Endometrial microvascular endothelial cells (primary cell): ENCODE measurements around the gene TIFAB. TPM values are rescaled to one million over a fixed set of nuclear protein-coding genes. Genes with fewer than 3 reads are reported as not detected.

Experiments
- in situ Hi-C: cut with HindIII; loops from 2 replicates; pipeline ENCODE4 v1.10.0; 2017; ENCODE audit warnings: low sequenced_read_pairs, low pct_unique_long_range_greater_than_20kb; ENCODE audit errors: inconsistent ontology term
- total RNA-seq: library from RNA; depleted of rRNA; stranded (reverse); fragments of >200 nt; gene quantifications from one replicate; pipeline ENCODE4 v1.2.3, GENCODE V29; 2015; ENCODE audit errors: inconsistent ontology term

Gene TIFAB
- total RNA-seq, 1 donor from 2014 or later: not detected

- in situ Hi-C loops: no loop called here
These were observed 31.1 kb upstream of the TIFAB start for GRCh38 chr5:135483254-135483653.

DNA sequence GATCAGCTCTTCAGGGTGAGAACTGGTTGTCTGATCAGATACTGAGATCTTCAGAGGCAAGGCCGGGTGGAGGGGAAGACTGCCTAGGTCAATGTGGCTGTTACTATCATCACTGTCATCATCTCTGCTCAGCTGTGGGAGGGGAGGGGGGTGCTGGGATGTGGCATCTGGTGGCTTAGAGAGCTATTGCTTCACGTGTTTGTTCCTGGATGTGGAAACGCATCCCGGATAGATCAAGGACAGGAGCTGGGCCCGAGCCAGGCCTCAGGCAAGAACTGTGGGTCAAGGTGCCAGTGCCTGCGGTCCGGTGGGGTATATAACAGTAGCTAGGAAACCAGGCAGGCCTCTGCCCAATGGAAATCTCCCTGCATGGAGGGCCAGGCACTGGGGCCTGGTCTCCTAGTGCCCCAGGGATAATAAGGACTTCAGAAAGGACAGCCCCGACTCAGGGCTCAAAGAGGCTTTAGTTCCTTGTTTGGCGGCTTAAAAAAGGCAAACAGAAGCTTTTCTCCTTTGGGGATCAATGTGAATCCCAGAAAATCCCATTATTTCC, 30.3 kb upstream of the TIFAB start:
- in situ Hi-C loops: no loop called here

DNA sequence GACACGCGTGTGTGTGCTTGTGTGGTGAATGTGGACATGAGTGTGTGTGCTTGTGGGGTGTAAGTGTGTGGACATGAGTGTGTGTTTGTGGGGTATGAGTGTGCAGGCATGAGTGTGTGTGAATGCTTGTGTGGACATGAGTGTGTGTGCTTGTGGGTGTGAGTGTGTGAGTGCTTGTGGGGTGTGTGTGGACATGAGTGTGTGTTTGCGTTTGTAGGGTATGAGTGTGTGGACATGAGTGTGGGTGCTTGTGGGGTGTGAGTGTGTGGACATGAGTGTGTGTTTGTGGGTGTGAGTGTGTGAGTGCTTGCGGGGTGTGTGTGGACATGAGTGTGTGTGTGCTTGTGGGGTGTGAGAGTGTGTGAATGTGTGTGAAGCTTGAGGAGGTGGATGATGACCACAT, 29.8 kb upstream of the TIFAB start:
- in situ Hi-C loops: no loop called here

DNA sequence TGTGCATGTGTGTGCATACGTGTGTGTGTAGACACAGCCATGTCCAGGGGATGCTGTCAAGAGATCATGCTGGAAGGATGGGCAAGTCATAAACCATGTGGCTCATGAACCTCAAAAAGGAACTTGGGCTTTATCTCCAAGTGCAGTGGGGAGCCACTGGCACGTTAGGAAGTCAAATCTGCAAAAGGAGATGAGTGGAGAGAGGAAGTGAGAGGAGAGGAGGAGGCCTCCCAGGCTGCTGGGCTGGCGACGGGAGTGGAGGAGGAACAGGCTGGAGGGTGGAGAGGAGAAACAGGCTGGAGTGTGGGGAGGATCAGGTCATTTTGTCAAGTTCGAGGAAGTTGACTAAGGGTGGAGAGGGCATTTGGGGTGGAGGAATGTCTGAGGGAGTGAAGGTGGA, 29.2 kb upstream of the TIFAB start:
- in situ Hi-C loops: no loop called here

- in situ Hi-C loops: no loop called here
These were observed 28.4 kb upstream of the TIFAB start for GRCh38 chr5:135480511-135480910.

GRCh38 chr5:135478938-135479337, 26.8 kb upstream of the TIFAB start:
- in situ Hi-C loops: no loop called here

GRCh38 chr5:135477613-135478066, 25.5 kb upstream of the TIFAB start:
- in situ Hi-C loops: no loop called here

DNA sequence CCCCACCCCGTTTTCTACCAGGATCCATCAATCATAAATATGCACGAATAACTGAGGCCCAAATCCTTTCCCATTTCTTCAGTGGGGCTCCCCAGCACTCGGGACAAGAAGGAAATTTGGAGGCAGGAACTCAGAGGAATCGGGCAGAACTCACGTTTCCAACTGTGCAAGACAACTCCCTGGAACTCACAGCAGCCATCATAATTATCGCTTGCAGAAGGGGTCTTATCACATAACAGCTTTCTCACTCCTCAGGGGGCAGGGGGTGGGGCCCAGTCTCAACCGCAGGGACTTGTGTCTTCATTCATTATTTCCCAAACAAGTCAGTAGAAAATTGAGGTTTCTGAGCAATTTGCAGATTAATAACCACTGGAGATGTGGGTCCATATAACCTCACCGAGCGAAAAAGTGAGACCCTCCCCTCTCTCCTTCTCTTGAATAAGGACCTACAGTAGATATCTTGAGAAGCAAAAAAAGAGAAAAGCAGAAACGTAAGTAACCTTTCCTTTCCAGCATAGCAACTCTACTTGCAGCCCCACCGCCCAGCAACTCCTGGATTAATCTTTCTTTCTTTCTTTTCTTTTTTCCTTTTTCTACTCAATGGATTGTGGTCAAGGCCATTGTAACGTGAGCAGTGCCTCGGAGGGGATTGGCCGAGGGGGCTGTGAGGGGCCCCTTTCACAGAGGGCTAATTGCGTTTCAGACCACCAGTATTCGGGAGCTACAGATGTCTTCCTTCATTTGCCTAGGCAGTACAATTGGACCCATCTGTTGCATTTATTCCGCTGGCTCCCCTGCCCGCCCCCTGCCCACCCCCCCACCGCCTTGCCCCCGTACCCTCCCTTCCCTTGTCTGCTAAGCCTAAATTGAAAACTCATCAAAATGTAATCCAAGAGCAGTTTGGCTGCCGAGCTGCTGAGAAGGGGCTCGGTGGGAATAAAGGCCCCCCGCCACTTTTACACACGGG, 24.7 kb upstream of the TIFAB start:
- in situ Hi-C loops: no loop called here

GRCh38 chr5:135473956-135474670, 22.0 kb upstream of the TIFAB start:
- in situ Hi-C loops: loop anchor here (25.0 kb wide), 1 partner anchor 88 kb away; no protein-coding TSS in a partner anchor

DNA sequence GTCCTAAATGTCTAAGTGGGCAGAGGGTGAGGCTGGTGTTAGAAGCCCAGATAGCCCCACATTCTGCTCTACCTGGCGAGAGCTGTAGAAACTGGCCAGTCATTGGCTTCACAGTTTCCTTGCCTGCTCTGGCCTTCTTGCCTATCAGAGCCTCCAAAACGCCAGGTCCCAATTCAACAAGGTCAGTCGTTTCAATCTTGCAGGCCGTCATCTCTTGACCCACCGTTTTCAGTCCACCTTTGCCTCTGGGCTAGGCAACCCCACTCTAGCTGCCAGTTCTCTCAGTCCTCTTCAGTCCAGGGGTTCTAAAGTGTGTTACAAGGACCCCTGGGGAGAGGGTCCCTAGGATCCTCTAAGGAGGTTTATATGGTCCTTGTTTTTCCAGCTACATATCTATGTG, 20.0 kb upstream of the TIFAB start:
- in situ Hi-C loops: loop anchor here (25.0 kb wide), 1 partner anchor 90 kb away; no protein-coding TSS in a partner anchor

- in situ Hi-C loops: loop anchor here (25.0 kb wide), 1 partner anchor 91 kb away; no protein-coding TSS in a partner anchor
These were observed 19.6 kb upstream of the TIFAB start for GRCh38 chr5:135471726-135472125.

DNA sequence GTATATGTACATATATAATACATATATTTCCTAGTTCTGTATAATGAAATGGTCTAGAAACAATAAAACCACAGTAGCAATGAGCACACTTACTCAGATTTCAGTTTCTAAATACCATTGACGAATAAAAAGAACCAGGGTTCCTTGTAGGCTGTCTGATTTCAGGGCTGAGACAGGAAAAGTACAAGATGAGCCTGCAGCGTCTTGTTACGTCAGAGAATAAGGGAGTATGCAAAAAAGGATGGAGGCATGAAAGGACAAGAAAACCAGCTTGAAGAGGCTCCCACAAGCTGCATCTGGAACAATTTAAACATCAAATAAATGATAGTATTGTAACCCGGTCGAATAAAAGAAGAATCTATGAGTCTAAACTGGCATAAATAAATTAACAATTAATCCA, 17.8 kb upstream of the TIFAB start:
- in situ Hi-C loops: loop anchor here (25.0 kb wide), 1 partner anchor 92 kb away; no protein-coding TSS in a partner anchor

DNA sequence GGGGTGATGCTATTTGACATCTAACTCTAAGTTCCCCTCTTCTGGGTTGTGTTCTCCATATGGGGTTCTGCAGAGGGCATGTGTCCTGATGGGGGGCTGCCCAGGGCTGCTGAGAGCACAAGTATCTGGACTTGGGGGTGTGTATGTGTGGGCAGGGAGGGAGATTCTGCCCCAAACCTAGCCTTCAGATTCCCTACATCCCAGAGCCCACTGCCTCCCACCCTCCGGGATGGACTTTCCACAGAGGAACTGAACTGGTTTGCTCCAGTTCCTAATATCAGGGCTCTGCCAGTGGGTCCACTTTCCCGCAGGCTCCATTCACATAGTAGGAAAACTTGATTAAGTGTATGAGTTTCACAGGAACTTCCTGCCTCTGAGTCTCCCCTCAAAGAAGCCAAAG, 16.4 kb upstream of the TIFAB start:
- in situ Hi-C loops: loop anchor here (25.0 kb wide), 1 partner anchor 94 kb away; no protein-coding TSS in a partner anchor

GRCh38 chr5:135467871-135468485, 15.8 kb upstream of the TIFAB start:
- in situ Hi-C loops: loop anchor here (25.0 kb wide), 1 partner anchor 94 kb away; no protein-coding TSS in a partner anchor

GRCh38 chr5:135467051-135467625, 15.0 kb upstream of the TIFAB start:
- in situ Hi-C loops: loop anchor here (25.0 kb wide), 1 partner anchor 95 kb away; no protein-coding TSS in a partner anchor

DNA sequence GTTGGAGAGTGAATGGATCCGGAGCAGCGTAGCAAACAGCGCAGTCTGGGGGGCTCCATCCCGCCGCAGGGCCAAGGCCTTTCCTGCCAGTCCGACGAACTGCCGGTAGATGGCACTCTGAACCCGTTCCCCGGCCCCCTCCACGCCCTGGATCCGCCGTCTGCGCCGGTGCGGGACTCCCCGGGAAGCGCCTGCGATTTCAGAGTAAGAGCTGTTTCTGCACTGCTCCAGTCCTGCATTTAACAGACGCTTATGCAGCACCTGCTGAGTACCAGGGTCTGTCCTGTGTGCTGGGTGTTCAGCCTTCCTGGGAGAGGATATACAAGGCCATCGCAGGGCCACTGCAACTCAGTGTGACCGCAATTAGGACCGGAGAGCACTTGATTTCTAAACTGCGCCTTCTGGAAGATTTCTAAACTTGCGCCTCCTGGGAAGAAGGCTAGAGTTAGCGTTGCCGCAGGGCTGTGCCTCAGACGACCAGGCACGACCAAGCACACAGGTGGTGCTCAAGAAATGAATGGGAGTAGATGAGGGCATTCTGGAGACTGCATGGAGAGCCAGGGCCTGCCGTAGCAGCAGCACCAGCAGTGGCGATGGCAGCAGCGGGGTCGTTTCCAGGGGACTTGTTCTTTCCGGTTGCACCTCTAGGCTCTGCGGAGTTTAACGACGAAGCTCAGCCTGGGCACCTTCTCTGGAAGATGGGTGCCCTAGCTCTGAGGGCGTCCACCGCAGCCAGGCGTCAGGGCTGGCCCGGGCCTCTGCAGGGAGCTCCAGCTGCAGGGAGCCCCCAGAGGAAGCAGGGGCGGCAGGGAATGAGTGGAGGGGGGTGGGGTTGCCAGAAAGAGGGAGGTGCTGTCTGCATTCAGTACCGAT, 14.3 kb upstream of the TIFAB start:
- in situ Hi-C loops: loop anchor here (25.0 kb wide), 1 partner anchor 96 kb away; no protein-coding TSS in a partner anchor

DNA sequence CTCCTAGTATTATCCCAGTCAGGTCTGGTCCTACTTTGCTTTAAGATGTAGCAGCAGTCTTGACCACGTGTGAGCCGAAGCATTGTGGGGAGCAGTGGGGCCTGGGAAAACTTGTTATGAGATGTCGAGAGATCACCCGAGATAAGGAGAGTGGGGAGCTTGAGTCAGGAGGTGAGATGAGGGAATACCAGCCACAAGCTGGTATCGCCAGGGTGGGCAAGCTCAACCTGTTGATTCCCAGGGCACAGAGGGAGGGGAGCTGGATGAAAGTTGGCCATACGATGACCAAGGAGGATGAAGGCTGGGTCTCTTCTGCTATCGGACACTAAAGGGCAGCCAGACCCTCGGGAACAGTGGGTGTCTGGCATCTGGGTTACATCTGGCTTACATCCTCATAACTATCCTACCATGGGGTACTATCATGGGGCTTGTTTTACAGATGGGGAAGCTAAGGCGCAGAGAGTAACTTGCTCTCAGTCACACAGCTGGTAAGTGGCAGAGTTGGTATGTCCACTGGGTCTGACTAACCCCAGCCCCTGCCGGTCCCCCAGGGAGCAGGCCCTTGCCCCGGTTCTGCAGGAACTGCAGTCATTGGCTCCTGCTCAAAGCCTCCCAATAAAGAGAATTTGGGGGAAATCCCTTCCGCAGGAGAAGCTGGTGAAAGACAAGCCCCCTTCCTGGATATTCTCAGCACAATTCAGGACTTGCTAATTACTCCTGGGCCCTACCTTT, 13.4 kb upstream of the TIFAB start:
- in situ Hi-C loops: loop anchor here (25.0 kb wide), 1 partner anchor 97 kb away; no protein-coding TSS in a partner anchor
